Left forelimb (tissue), 1 donor: Measurements from ENCODE around the gene GLRX5.
"Not testable (repeated sequence)": the region's sequence is repeated elsewhere in the genome, so short reads cannot be mapped to it uniquely, and the experiment has no call there.

ENCODE experiments used
- DNase-seq: peaks from one replicate; pipeline ENCODE4 v3.0.0-alpha.2; 2018; ENCODE audit warnings: low spot score

The GLRX5 gene

DNA sequence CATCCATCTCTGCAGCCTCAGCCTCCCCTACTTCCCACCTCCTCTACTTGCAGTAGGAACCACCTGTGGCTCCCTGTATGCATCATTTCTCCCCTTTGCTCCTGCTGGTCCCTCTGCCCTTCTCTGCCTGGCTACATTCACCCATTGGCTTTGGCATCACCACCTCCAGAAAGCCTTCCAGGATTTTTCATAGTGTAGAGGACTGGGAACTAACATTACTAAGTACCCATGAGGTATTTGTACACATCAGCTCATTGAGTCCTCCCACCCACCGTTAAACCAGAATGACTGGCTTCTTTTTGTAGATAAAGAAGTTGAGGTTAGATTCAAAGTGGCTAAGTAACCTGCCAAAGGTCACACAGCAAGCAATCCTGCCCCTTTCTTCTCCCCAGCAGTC lies 35.5 kb upstream of the GLRX5 start:
- no peak for DNase-seq

DNA sequence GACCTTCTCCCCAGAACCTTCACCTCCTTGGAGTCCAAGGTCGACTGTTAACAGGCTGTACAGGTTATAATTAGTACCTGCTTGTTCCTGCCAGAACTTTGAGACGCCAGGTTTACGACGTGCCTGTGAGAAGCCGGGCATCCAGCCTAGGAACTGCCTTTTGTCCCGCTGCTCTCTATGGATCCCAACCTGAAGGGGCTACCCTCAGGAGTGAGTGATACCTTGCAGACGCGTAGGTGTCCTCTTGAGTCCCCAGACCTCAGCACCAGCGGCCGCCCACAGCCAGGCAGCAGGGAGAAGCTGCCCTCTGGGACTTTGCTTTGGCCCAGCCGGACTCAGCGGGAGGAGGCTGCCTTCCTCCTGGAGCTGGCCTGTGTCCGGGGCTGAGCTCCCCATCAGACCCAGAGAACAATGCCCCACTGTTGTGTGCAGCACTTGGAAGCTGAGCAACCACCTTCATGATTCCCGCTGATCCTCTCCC lies 34.6 kb upstream of the GLRX5 start:
- DNase-seq: no peak

DNA sequence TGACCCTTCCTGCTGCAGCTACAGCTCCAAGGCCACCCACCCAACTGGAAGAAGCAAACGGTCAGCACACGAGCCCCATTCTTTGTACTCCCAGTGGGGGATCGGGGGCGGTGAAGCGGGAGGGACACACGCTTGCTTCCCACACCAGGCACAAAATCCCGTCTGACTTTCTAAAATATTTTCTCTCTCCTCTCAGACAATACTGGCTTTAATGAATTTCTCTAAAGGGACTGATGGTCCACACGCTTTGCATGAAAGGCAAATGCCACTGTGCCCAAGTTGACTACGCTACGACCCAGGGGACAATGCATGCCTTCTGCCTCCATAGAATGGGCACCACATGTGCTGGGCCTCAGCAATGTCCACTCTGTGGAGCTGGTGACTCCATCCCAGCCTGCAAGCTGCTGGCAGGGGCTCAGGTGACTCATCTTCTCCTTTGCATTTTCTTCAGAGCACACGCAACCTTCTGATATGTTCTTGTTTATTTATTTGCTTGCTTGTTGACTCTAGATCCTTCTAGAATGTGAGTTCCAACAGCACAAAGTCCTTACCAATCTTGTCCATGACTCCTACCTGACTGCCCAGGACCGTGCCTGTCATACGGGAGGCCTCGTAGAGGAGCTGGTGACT lies 34.0 kb upstream of the GLRX5 start:
- DNase-seq: no peak

DNA sequence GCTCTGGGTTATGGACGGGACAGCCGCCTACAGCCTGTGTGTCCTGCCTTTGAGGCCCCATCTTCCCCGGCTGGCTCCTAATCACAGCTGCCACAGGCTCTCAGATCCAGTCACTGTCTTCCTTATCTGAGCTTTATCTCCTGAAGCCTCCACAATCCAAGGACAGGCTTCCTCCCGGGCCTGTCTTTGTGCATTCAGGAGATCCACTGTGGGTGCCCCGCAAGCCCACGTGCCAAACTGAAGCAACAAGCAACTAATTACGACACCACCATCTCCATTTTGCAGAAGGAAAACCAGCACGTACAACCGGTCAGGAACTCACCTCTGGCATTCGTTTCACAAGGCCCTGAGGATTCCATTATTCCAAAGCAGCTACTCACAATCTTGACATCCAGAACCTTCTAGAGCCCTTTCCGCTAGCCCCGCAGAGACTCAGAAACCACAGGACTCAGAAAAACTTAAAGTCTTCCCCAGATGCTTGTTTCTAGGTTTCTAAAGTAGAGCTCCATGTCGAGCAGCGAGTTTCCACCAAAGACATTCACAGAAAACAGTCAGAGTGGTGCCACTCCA lies 32.4 kb upstream of the GLRX5 start:
- DNase-seq: no peak

DNA sequence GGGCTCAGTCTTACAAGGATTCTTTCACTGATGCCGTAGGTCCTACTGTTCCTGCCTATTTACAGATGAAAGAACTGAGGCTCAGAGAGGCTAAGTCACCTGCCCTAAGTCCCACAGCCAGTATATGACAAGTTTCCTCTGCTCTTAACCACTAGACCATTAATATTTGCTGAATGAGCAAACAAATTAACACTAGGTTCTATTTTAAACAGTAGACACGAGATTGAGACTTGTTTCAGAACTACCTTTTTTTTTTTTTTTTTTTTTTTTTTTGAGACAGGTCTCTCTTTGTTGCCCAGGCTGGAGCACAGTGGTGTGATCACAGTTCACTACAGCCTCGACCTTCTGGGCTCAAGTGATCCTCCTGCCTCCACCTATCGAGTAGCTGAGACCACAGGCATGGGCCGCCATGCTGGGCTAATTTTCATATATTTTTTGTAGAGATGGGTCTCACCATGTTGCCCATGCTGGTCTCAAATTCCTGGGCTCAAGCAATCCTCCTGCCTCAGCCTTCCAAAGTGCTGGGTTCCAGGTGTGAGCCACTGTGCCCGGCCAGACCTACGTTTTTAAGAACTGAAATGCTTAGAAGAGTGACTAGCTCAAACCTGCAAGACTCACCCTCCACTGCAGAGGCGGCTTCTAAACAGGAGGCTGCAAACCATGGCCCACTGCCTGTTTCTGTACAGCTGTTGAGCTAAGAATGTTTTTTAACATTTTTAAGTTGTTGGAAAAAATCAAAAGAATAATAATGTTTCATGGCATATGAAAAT lies 31.3 kb upstream of the GLRX5 start:
- no peak for DNase-seq

DNA sequence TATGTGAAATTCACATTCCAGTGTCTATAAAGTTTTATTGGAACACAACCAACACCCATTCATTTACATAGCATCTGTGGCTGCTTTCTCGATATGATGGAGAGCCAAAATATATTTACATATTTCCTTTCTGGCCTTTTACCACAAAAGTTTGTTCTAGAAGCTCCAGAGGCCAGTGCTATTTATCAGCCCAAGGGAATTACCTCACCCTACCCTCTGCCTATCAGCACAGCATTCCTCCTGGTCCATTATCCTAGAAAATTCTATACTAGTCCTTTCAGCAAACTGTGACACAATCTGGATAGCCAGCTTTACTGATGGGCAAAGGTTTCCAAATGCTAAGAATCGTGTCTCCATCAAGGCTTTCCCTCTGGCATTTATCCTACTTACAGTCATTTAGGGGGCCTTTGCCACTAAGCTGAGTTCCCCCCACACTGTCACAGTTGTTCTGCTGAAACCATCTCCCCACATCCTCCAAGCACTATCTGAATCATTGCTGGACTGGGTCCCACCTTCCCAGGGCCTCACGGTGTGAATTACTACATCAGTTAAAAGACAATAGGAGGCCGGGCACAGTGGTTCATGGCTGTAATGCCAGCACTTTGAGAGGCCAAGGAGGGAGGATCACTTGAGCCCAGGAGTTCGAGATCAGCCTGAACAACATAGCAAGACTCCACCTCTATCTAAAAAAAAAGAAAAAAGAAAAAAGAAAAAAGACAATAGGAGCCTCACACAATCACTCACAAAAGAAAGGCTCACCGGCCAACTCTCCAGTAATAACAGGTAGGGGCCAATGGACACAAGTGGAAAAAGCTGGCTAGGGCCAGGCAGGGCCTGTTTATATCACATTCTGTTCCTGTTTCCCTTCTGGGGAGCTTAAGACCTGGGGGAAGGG lies 30.5 kb upstream of the GLRX5 start:
- DNase-seq: no peak

DNA sequence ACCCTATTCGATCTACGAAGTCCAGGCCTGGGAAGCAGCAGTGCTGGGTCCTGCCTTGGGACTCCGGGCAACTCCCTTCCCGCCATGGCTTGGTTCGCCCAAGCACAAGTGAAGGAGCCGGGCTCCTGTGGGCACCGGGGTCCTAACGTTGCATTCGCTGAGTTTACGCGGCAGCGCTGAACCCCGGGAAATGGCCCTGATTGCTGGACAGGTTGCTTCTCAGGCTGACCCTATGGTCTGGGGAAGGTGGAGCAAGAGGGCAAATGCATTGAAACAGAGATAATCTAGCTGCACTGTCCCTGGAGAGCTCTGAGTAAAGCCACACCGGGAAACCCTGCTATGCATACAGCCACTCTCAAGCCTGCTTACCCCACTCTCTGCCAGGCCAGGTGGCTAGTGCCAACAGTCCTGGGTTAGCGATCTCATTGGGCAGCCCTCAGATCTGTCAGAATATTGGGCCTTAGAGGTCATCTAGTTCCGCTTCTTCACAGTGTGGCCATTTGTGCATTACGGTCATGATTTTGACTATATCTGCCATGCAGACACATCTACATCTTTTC lies 29.7 kb upstream of the GLRX5 start:
- DNase-seq: no peak

DNA sequence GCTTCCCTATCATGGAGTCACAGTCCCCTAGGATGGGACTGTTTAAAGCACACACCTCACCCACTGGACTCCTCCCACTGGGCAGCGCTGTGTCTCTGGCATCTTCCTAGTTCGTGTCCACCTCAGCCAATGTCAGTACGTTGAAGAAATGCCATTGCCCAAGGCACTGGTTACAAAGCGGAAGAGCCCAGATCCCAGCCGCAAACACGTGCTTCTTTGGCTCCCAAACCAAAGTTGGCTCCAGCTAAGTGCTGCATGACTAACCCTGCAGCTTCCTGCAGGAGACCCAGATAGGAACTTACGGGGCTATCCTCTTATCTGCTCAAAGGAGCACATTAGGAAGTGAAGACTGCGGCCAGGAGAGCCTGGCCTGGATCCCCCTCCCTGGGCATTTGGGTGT lies 27.7 kb upstream of the GLRX5 start:
- no peak for DNase-seq

DNA sequence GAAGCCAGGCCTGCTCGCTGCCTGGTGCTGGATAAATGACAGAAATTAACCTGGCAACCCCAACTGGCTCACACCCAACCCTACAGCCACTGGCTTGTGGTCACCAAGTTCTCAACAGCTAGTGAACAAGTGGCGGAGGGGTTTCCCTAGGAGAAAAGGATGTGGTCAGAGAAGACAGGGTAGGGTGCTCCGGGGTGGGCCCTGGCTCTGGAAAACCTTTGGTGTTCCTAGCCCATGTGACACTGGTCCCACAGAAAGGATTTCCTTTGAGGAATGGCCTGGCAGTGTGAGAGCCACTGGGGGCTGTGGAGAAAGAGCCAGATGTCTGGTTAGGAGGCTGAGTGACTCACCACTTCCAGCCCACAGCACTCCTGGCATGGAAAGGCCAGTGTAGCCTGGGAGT lies 27.1 kb upstream of the GLRX5 start:
- DNase-seq: no peak

DNA sequence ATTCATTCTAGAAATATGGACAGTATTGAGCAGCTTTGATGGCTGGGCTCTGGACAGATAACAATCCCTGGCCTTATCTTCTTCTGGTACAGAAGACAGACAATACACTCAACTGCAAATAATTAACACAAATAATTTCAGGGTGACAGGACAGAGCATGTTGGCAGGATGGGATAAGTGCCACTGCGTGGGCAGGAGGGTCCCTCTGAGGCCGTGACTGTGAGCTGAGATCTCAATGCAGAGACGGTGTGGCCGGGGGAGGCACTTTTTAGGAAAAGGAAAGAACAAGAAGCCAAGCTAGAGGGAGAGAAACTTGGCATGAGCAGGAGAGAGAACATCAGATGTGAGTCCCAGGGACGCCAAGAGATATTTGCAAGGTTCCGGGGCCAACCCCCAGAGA lies 26.5 kb upstream of the GLRX5 start:
- DNase-seq: no peak

DNA sequence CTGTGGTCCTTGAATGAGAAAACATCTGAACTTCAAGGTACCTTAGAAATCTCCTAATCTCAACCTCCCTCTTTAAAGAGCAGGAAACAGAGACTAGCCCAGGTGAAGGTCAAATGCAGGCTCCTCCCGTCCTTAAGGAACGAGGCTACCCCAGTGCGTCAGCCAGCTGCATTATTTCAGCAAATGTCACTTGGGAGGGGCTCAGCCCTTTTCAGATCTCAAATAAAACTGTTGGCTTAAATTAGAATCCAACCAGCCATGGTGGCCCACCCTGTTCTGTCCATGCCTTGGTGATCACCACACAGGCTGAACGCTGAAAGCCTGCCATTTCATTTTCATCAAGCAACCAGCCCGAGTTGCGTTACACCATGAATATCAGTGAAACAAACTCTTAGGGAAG lies 25.4 kb upstream of the GLRX5 start:
- DNase-seq: no peak

DNA sequence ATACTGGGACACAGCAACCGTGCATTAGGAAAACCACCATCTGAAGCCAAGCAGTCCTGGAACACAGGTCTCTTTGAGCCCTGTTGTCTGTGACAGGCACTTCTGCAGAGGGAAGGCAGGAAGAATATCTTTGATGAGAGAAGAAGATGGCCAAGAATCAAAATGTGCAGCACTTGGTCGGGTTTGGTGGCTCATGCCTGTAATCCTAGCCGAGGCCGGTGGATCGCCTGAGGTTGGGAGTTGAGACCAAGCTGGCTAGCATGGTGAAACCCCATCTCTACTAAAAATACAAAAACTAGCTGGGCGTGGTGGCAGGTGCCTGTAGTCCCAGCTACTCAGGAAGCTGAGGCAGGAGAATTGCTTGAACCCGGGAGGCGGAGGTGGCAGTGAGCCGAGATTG lies 24.5 kb upstream of the GLRX5 start:
- not testable (repeated sequence) for DNase-seq

DNA sequence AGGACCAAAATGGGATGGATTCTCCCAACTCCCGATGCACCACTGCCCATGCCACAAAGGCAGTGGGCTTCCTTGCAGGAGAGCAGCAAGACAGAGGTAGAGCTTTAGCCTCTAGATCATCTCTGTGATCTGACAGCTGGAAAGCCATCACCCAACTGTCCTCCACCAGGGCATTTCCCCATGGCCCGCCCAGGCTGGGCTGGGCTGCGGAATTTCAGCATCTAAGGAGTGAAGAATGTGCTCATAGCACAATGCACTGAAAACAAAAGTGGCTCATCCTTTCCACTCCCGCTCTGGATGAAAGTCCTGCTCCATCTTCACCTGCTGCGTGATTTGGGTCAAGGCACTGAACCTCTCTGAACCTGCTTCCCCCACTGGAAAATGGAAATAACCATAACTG lies 24.0 kb upstream of the GLRX5 start:
- no peak for DNase-seq

DNA sequence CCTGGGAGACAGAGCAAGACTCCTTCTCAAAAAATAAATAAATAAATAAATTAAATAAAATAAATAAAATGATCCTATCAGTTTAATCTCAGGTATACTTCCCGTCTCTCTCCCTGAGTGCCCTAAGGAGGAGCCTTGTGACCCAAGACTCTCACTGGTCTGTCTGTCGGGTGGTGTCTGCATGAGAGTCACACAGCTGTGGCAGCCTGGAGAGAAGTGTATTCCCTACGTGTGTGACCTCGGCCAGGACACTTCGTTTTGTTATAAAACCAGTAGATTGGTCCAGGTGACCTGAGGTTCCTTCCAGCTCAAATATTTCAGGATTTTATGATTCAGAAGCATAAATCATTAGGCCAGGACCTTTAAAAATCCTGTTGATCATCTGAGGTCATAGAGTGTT lies 23.2 kb upstream of the GLRX5 start:
- no peak for DNase-seq

DNA sequence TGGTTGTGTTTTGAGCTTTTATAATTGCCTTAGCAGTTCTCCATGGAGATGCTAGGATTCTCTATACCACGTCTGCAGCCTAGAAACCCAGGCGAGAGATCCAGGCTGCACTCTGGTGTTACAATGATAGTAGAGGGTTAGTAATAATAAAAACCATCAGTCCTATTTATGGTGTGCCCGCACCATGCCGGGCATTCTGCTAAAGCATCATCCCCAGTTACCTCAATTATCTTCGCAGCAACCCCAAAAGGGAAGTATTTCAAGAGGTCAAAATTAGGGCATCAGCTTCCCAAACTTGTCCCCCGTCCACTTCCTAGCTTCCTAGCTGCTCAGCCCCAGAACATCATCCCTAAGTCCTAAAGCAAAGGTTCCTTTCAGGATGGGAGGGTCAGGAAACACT lies 21.6 kb upstream of the GLRX5 start:
- no peak for DNase-seq

DNA sequence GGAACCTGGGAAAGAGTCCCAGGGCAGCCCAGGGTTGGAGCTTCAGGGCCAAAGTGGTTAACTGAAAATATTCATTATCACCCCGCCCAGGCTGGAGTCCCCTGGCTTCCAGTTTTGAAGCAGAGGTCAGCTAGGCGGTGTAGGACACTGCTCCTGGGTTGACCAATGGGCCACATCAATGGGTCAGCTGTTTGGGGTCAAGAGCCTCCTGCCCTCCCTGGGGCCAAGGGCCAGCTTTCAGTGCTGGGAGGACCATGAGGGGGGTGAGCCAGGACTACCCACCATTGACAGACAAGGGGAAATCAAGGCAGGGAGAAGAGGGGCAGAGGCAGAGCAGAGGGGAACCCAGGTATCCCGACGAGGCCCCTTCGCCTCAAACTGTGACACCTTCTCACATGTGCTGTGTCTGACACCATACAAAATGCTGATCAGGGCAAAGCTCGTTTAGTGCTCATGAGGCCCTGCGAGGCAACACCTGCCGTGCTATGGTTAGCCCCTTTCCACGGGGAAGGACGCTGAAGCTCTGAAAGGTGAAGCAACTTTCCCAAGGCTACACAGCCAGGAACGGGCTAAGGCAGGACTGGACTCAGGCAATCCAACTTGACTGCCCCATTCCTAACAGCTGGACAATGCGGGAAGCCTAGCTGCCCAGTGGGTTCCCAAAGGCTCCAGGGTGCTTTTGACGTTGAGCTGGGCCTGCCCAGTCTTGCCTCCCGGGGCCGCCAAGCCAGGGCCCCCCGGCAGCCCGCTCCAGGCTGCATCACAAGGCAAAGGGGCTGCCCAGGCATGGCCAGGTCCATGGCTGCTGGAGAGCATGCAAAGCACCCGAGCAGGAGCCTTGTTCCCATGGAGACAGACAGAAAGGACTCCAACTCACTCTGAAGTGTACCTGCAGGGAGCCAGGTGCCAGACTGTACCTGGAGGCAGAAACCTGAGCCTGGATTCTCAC lies 20.4 kb upstream of the GLRX5 start:
- no peak for DNase-seq

DNA sequence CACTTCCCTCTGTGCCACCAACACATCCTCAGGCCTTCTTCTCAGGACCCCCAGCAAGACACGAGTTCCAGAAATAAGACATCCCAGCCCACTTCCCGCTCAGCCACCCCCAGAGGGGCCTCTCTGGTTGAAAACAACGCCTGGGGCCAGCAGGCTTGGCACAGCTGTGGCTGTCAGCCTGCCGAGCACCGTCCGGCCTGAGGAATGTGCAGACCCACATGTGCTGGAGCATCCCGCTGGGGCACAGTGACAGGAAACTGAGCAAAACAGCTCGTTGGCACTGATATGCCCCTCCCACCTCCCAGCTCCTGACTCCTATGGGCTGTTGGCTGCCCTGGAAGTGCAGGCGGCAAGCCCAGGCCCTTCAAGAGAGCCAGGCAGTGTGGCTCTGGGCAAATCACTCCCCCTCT lies 19.8 kb upstream of the GLRX5 start:
- peak; percentile 83 for DNase-seq

DNA sequence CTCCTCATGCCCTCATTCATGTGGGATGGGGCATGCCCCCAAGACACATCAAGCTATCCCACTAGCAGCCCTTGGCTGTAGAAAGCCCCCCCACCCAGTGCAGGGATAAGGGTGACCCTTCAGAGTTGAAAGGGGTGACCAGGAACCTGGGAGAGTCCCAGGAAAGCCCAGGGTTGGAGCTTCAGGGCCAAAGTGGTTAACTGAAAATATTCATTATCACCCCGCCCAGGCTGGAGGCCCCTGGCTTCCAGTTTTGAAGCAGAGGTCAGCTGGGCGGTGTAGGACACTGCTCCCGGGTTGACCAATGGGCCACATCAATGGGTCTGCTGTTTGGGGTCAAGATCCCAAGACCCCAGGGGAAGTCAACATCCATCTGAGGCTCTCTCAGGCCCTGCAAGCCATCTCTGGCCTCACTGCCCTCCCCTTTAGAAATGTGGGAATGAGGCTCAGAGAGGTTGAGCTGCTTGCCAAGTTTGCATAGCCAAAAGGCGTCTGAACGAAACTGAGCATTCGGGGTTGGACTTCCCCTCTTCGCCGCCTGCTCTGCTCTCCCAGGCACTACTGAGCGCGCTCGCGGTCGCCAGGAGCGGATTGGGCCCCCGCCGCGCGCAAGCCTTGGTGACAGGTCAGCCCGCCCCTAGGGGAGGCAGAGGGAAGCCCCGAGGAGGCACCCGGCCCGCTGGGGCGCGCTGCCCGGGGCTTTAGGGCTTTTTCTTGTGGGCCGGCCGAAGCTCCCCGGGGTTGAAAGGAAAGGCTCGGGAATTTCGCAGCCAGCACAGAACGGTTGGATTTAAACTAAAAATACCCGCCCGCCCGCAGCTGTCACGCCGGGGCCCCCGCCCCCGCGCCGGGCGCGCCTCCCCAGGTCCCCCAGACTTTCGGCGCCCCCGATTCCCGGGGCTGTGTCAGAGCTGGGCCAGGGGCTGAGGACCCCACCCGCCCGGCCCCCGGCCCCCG lies 19.0 kb upstream of the GLRX5 start:
- DNase-seq: peak; percentile 81

DNA sequence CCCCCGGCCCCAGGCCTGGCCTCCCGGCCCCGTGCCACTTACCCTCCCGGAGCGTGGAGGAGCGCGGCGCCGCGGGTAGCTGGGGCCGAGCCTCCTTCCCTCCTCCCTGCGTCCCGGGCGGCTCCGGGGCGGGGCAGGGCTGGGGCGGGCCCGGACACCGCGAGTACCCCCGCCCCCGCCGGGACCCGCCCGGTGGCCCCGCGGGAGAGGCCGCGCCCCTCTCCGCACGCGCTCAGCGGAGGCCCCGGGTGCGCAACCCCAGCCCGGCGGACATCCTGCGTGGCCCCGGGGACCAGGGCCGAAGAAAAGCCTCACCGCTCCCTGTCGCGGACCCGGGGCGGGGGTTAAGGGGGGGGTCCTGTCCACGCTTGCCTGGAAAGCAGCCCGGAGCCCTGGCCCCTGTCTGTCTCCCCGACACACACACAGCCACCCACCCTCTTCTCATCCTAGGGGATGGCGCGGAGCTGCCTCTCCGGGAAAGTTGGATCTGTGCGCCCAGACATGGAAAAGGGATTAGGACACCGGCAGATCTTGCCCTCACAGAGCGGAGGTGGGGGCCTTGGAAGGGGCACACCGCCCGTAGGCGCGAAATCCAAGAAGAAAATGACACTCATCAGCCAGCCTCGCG lies 18.2 kb upstream of the GLRX5 start, which contains the start of gene SYNE3:
Gene SYNE3, minus strand, starts transcription at position 97 of the 628 bp plus-strand sequence. CDS start 40,829 bp downstream, outside the sequence.
- peak; percentile 78 for DNase-seq
